ENCODE measurements around the gene SYK. TPM values are rescaled to one million over a fixed set of nuclear protein-coding genes. Genes with fewer than 3 reads are reported as not detected.
A peak's percentile ranks its signal among the peaks of the same experiment; 100 is the strongest.

Gene SYK
- total RNA-seq, 1 donor from 2014 or later: 0.55 TPM

GRCh38 chr9:90846770-90847419, 45.3 kb downstream of the SYK start:
- H3K4me1 Mint-ChIP-seq (ENCODE audit: low read depth): no peaks in the 10 kb centered on the region
- H3K27me3 Mint-ChIP-seq (ENCODE audit: low read depth): peaks cover 2% of the 10 kb centered on the region

GRCh38 chr9:90847971-90848370, 46.4 kb downstream of the SYK start:
- H3K4me3 Mint-ChIP-seq (ENCODE audit: unreplicated experiment): no peak overlapping the region
- peaks cover 2% of the 10 kb centered on the region for H3K27me3 Mint-ChIP-seq (ENCODE audit: low read depth)
- no peaks in the 10 kb centered on the region for H3K4me1 Mint-ChIP-seq (ENCODE audit: low read depth)
- no peak overlapping the region for H3K27ac Mint-ChIP-seq (ENCODE audit: unreplicated experiment)
- TF ChIP-seq CTCF (IDR thresholded peaks at IDR 0.05): no peak
- no peaks in the 10 kb centered on the region for H3K9me3 Mint-ChIP-seq (ENCODE audit: low read depth)
- H3K36me3 Mint-ChIP-seq (ENCODE audit: low read depth): no peaks in the 10 kb centered on the region
- no peak for DNase-seq (ENCODE audit: low spot score)

More at GRCh38 chr9:90846770-90847419, 45.3 kb downstream of the SYK start:
- no peak overlapping the region for H3K27ac Mint-ChIP-seq (ENCODE audit: unreplicated experiment)
- TF ChIP-seq CTCF (IDR thresholded peaks at IDR 0.05): no peak
- H3K9me3 Mint-ChIP-seq (ENCODE audit: low read depth): no peaks in the 10 kb centered on the region
- DNase-seq (ENCODE audit: low spot score): no peak
- H3K36me3 Mint-ChIP-seq (ENCODE audit: low read depth): no peaks in the 10 kb centered on the region
- H3K4me3 Mint-ChIP-seq (ENCODE audit: unreplicated experiment): no peak overlapping the region

- no peak for DNase-seq (ENCODE audit: low spot score)
- Mint-ChIP-seq H3K4me3 (ENCODE audit: unreplicated experiment) (no peak overlapping the region), H3K4me1 (ENCODE audit: low read depth) (no peaks in the 10 kb centered on the region), H3K9me3 (ENCODE audit: low read depth) (no peaks in the 10 kb centered on the region), H3K27ac (ENCODE audit: unreplicated experiment) (no peak overlapping the region), H3K27me3 (ENCODE audit: low read depth) (peaks cover 2% of the 10 kb centered on the region), H3K36me3 (ENCODE audit: low read depth) (no peaks in the 10 kb centered on the region)
- no peak for TF ChIP-seq CTCF (IDR thresholded peaks at IDR 0.05)
These were observed 47.2 kb downstream of the SYK start for GRCh38 chr9:90848866-90849265.

GRCh38 chr9:90851444-90851843, 49.8 kb downstream of the SYK start:
- H3K36me3 Mint-ChIP-seq (ENCODE audit: low read depth): no peaks in the 10 kb centered on the region
- no peaks in the 10 kb centered on the region for H3K9me3 Mint-ChIP-seq (ENCODE audit: low read depth)
- no peaks in the 10 kb centered on the region for H3K4me1 Mint-ChIP-seq (ENCODE audit: low read depth)
- no peak overlapping the region for H3K4me3 Mint-ChIP-seq (ENCODE audit: unreplicated experiment)
- H3K27ac Mint-ChIP-seq (ENCODE audit: unreplicated experiment): no peak overlapping the region
- no peak for DNase-seq (ENCODE audit: low spot score)
- H3K27me3 Mint-ChIP-seq (ENCODE audit: low read depth): peaks cover 10% of the 10 kb centered on the region
- TF ChIP-seq CTCF (IDR thresholded peaks at IDR 0.05): peak; percentile 12

GRCh38 chr9:90853945-90854344, 52.3 kb downstream of the SYK start:
- DNase-seq (ENCODE audit: low spot score): no peak
- Mint-ChIP-seq H3K36me3 (ENCODE audit: low read depth) (no peaks in the 10 kb centered on the region), H3K4me3 (ENCODE audit: unreplicated experiment) (no peak overlapping the region), H3K9me3 (ENCODE audit: low read depth) (no peaks in the 10 kb centered on the region), H3K27ac (ENCODE audit: unreplicated experiment) (no peak overlapping the region), H3K27me3 (ENCODE audit: low read depth) (peaks cover 15% of the 10 kb centered on the region), H3K4me1 (ENCODE audit: low read depth) (no peaks in the 10 kb centered on the region)
- no peak for TF ChIP-seq CTCF (IDR thresholded peaks at IDR 0.05)
